G401 (cell line): ENCODE measurements around the gene NOL7. TPM values are rescaled to one million over a fixed set of nuclear protein-coding genes. Genes with fewer than 3 reads are reported as not detected.

ENCODE experiments used
- total RNA-seq: library from RNA; depleted of rRNA; stranded (reverse); fragments of >200 nt; shearing (Covaris generic); gene quantifications from 2 replicates; pipeline ENCODE4 v1.2.3, GENCODE V29; 2014; rRNA removed

Gene NOL7
- total RNA-seq, 1 experiment from 2014 or later: 114 TPM

Other genes with a start within 250 kb of the NOL7 start
- gene GFOD1, start 127.7 kb upstream of the NOL7 start, total RNA-seq: not detected in 2 replicates
- 9.7 and 13.9 TPM in 2 replicates for gene SIRT5, start 40.7 kb upstream of the NOL7 start, total RNA-seq
- 20.7 and 36.3 TPM in 2 replicates for gene RANBP9, start 96.5 kb downstream of the NOL7 start, total RNA-seq
- 28.2 and 28.8 TPM in 2 replicates for gene MCUR1, start 199.2 kb downstream of the NOL7 start, total RNA-seq